AG04450 (cell line): ENCODE data around the gene SLC48A1. TPM values are rescaled to one million over a fixed set of nuclear protein-coding genes. Genes with fewer than 3 reads are reported as not detected.

ENCODE experiments used
- CTCF ChIA-PET: fragments of 300-600, 350-600 bp; formaldehyde crosslinking; extraction: SDS; loops from one replicate; lab custom pipeline; 2022; ENCODE audit warnings: antibody characterized with exemption, inconsistent platforms; lab: Charles Lee
- POLR2A ChIA-PET: fragments of 350-600 bp; formaldehyde crosslinking; extraction: SDS; loops from one replicate; lab custom pipeline; 2021; ENCODE audit warnings: antibody characterized with exemption, inconsistent platforms; lab: Yijun Ruan, JAX
- DNase-seq: peaks from one replicate; pipeline ENCODE4 v3.0.0-alpha.2; 2011; ENCODE audit warnings: low read depth, low spot score
- H3K27ac ChIP-seq: one replicate; pipeline ENCODE4 v1.5.1; 2012; ENCODE audit warnings: low read depth, low read length, control low read depth
- H3K27me3 ChIP-seq: one replicate; pipeline ENCODE4 v1.6.0; 2012; ENCODE audit warnings: low read length; ENCODE audit not compliant: control insufficient read depth, insufficient read depth
- H3K4me3 ChIP-seq: 2 replicates; pipeline ENCODE4 v1.5.1; 2011; ENCODE audit warnings: mild to moderate bottlenecking, low read depth, low read length, control low read depth
- H3K9me3 ChIP-seq: 2 replicates; pipeline ENCODE4 v1.5.1; 2012; ENCODE audit warnings: low read length; ENCODE audit not compliant: control insufficient read depth, insufficient read depth
- polyA plus RNA-seq: library from polyadenylated mRNA; depleted of rRNA; stranded (reverse); fragments of >200 nt; gene quantifications from 2 replicates; pipeline ENCODE4 v1.2.3, GENCODE V29; 2011
- TF ChIP-seq, protein P1 (sequence below): IDR thresholded peaks from 2 replicates; pipeline ENCODE4 v1.5.1; 2011; ENCODE audit warnings: low read depth, low read length, control low read depth, inconsistent platforms

The SLC48A1 gene
- polyA plus RNA-seq, 1 experiment = 7.8 TPM

DNA sequence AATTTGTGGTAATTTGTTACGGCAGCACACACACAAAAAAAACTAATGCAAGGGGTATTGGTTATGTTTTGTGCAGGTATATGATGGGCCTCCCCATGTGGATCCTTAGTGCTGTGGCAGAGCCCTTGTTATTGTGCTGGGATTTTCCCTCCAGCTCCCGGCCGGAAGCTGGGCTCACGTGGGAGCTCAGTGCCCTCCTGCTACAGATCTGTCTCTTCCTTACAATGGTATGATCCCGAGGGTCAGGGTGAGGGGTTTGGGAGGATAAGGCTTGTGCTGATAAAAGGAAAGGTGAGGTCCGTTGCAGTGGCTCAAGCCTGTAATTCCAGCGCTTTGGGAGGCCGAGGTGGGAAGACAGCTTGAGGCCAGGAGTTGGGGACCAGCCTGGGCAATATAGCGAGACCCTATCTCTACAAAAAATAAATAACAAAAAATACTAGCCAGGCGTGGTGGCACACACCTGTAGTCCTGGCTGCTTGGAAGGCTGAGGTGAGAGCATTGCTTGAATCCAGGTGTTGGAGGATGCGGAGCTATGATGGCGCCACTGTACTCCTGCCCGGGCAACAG, 861 bp upstream of the SLC48A1 start:
- Histone ChIP-seq H3K9me3 (no peaks in the 10 kb centered on the region), H3K27me3 (no peaks in the 10 kb centered on the region), H3K27ac (no peak overlapping the region), H3K4me3 (no peak overlapping the region)
- DNase-seq = no peak
- ChIA-PET CTCF (interaction anchor here (0.8 to 12.2 kb wide), 8 partner anchors 12 to 191 kb away, joined by 3 to 152 read pairs (median 3); partner anchors contain the start of gene TMEM106C), POLR2A (no interaction called here)
- TF ChIP-seq, protein P1, sequence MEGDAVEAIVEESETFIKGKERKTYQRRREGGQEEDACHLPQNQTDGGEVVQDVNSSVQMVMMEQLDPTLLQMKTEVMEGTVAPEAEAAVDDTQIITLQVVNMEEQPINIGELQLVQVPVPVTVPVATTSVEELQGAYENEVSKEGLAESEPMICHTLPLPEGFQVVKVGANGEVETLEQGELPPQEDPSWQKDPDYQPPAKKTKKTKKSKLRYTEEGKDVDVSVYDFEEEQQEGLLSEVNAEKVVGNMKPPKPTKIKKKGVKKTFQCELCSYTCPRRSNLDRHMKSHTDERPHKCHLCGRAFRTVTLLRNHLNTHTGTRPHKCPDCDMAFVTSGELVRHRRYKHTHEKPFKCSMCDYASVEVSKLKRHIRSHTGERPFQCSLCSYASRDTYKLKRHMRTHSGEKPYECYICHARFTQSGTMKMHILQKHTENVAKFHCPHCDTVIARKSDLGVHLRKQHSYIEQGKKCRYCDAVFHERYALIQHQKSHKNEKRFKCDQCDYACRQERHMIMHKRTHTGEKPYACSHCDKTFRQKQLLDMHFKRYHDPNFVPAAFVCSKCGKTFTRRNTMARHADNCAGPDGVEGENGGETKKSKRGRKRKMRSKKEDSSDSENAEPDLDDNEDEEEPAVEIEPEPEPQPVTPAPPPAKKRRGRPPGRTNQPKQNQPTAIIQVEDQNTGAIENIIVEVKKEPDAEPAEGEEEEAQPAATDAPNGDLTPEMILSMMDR = no peak

DNA sequence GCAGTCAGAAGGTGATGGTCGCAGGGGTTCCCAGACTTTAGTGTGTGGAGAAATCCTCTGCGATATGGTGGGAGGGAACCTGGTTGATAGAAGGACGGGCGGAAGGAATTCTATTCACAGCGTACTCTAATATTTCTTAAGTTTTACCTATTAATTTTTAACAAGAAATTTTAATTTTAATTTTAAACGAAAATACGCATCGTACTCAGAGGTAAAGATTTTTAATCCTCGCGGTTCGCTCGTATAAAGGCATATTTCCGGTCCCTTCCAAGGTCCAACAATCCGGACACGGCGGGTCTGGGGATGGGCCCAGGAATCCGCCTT, 338 bp upstream of the SLC48A1 start:
- H3K4me3 ChIP-seq = peak overlapping the region; percentile 66
- no peaks in the 10 kb centered on the region for H3K27me3 ChIP-seq
- POLR2A ChIA-PET = no interaction called here
- no peak for DNase-seq
- H3K27ac ChIP-seq = no peak overlapping the region
- CTCF ChIA-PET = interaction anchor here (0.8 to 12.2 kb wide), 7 partner anchors 13 to 191 kb away, joined by 3 to 152 read pairs (median 3); partner anchors contain the start of gene TMEM106C
- TF ChIP-seq, protein P1 = no peak
- H3K9me3 ChIP-seq = no peaks in the 10 kb centered on the region

DNA sequence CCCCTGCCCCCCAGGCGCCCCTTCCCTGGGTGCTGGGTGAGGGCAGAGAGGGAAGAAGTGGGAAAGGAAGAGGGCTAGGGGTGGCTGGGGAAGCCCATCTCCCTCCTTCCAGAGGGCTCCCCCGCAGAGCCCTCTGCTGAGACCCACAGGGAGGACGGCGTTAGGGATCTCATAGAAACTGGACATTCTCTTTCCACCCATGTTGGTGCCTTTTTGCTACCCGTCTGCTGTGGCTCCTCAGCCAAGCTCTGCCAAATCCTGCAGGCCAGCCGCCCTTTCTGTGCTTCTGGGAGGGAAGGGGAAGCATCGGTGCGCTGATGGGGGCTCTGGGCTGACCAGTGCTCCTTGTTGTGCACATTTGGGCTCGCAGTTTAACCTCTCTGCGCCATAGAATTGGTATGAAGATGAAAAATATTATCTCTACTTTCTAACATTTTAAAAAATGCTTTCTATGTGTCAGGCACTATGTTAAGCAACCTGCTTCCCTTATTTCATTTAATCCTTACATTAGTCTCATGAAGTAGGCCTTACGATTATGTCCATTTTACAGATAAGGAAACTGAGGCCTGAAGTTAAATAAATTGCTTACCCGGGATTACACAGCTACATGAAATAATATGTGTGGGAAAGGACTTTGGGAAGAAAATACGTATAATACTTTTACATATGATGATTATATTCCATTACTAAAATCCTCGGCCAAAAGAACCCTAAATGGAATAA, 981 bp downstream of the SLC48A1 start:
- no peaks in the 10 kb centered on the region for H3K9me3 ChIP-seq
- H3K27me3 ChIP-seq = no peaks in the 10 kb centered on the region
- H3K4me3 ChIP-seq = peak overlapping the region; percentile 66
- CTCF ChIA-PET = interaction anchor here (9.1 to 12.2 kb wide), 2 partner anchors 58 to 65 kb away, joined by 104 to 152 read pairs; no protein-coding TSS in a partner anchor
- no peak overlapping the region for H3K27ac ChIP-seq
- POLR2A ChIA-PET = no interaction called here
- no peak for DNase-seq
- TF ChIP-seq, protein P1 = no peak

DNA sequence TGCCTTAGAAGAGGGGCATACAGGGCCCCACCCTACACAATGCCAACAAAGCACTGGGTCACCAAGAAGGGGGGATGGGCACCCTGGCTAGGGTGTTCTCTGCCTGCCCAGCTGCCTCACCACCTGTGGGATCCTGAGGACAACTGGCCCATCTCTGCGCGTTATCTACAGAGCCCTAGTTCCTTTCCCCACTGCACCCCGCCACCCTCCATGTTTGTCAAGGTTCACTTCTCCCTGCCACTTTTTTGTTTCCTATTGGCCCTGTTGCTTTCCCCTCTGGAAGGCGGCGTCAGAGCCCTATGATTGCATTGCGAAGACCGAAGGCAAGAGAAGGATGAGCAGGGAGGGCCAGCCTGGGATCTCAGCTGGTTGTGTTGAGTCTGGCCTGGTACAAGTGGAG, 1.6 kb downstream of the SLC48A1 start:
- ChIA-PET POLR2A (no interaction called here), CTCF (interaction anchor here (0.8 to 12.2 kb wide), 3 partner anchors 59 to 742 kb away, joined by 3 to 152 read pairs (median 104); no protein-coding TSS in a partner anchor)
- no peaks in the 10 kb centered on the region for H3K9me3 ChIP-seq
- H3K27ac ChIP-seq = no peak overlapping the region
- H3K4me3 ChIP-seq = no peak overlapping the region
- DNase-seq = no peak
- TF ChIP-seq, protein P1 = no peak
- no peaks in the 10 kb centered on the region for H3K27me3 ChIP-seq
